ENCODE measurements around the gene LRBA. TPM values are rescaled to one million over a fixed set of nuclear protein-coding genes. Genes with fewer than 3 reads are reported as not detected.

Gene LRBA
- total RNA-seq, 1 experiment from 2014 or later = 55.3 TPM

GRCh38 chr4:150820409-150820808, 194.7 kb downstream of the LRBA start:
- no peak for DNase-seq
- H2AFZ ChIP-seq (ENCODE audit: low read length) = no peak overlapping the region
- no peak overlapping the region for H2BK120ac ChIP-seq (ENCODE audit: low read depth, low read length, poor library complexity, severe bottlenecking)
- H2BK5ac ChIP-seq (ENCODE audit: insufficient read length, low read length) = no peak overlapping the region
- H3K4me2 ChIP-seq (ENCODE audit: insufficient read depth, insufficient read length, low read length) = no peak overlapping the region
- H3K36me3 Mint-ChIP-seq (ENCODE audit: insufficient read depth in 1 of 3, low read depth in 3 of 3) = peaks cover 10 to 15% (median 10%) of the 10 kb centered on the region in 3 experiments; a peak in 6 of 7 replicates
- no peaks in the 10 kb centered on the region for H3K27me3 ChIP-seq (ENCODE audit: insufficient read depth, low read length)
- H3K27me3 Mint-ChIP-seq (ENCODE audit: low read depth) = no peaks in the 10 kb centered on the region
- no peak overlapping the region for H3K27ac Mint-ChIP-seq
- H3K4ac ChIP-seq (ENCODE audit: low read depth, low read length) = no peak overlapping the region
- H2BK12ac ChIP-seq (ENCODE audit: insufficient read length, low read depth, low read length) = no peak overlapping the region
- H2BK15ac ChIP-seq (ENCODE audit: low read depth, low read length) = no peak overlapping the region
- H2BK20ac ChIP-seq (ENCODE audit: low read depth, low read length, poor library complexity, severe bottlenecking) = no peak overlapping the region
- H3K79me1 ChIP-seq (ENCODE audit: insufficient read depth, low read depth, low read length, poor library complexity, severe bottlenecking) = no peaks in the 10 kb centered on the region
- no CpG with 5 or more reads among the region's 1 CpG for WGBS (ENCODE audit: extremely low coverage, insufficient read length, low lambda C conversion rate)
- H3K14ac ChIP-seq (ENCODE audit: insufficient read depth, low read length) = no peak overlapping the region
- no peak overlapping the region for H3K4me3 Mint-ChIP-seq
- no peak for TF ChIP-seq CTCF (conservative IDR thresholded peaks at IDR 0.05)
- no peaks in the 10 kb centered on the region for H3K4me1 ChIP-seq (ENCODE audit: insufficient read depth, low read length)
- no peaks in the 10 kb centered on the region for H3K9me3 ChIP-seq (ENCODE audit: control insufficient read depth, low read depth, low read length)
- no peak overlapping the region for H4K8ac ChIP-seq (replicated peaks; ENCODE audit: insufficient read length, low read depth, low read length)
- no peak overlapping the region for H4K5ac ChIP-seq (ENCODE audit: insufficient read length, low read depth, low read length)
- no peak overlapping the region for H3K56ac ChIP-seq (ENCODE audit: insufficient read length, low read depth, low read length)
- H3K23me2 ChIP-seq (ENCODE audit: insufficient read length, low read depth, low read length, poor library complexity, severe bottlenecking) = no peaks in the 10 kb centered on the region
- no peak overlapping the region for H4K91ac ChIP-seq (ENCODE audit: insufficient read length, low read depth, low read length)
- no peaks in the 10 kb centered on the region for H3K9me3 Mint-ChIP-seq
- H3T11ph ChIP-seq (ENCODE audit: low read length) = no peak overlapping the region
- H3K79me2 ChIP-seq (ENCODE audit: insufficient read depth, low read length) = no peaks in the 10 kb centered on the region
- no peak overlapping the region for H2AK5ac ChIP-seq (ENCODE audit: insufficient read length, low read length)
- H3K23ac ChIP-seq (ENCODE audit: insufficient read length, low read depth, low read length) = no peak overlapping the region
- peaks cover 6% of the 10 kb centered on the region in 2 experiments for H3K4me1 Mint-ChIP-seq
- H3K9ac ChIP-seq (ENCODE audit: extremely low read depth, insufficient read length, low read length) = no peak overlapping the region
- H3K27ac ChIP-seq (ENCODE audit: insufficient read length, low read depth, low read length) = no peak overlapping the region
- H3K18ac ChIP-seq (ENCODE audit: insufficient read length, low read depth, low read length) = no peak overlapping the region
- no peaks in the 10 kb centered on the region for H4K20me1 ChIP-seq (ENCODE audit: control insufficient read depth, insufficient read depth, insufficient read length)
